Measurements from ENCODE around the gene NOXO1. TPM values are rescaled to one million over a fixed set of nuclear protein-coding genes. Genes with fewer than 3 reads are reported as not detected.
A peak's percentile ranks its signal among the peaks of the same experiment; 100 is the strongest.

Gene NOXO1
- total RNA-seq, 1 donor from 2014 or later = not detected

DNA sequence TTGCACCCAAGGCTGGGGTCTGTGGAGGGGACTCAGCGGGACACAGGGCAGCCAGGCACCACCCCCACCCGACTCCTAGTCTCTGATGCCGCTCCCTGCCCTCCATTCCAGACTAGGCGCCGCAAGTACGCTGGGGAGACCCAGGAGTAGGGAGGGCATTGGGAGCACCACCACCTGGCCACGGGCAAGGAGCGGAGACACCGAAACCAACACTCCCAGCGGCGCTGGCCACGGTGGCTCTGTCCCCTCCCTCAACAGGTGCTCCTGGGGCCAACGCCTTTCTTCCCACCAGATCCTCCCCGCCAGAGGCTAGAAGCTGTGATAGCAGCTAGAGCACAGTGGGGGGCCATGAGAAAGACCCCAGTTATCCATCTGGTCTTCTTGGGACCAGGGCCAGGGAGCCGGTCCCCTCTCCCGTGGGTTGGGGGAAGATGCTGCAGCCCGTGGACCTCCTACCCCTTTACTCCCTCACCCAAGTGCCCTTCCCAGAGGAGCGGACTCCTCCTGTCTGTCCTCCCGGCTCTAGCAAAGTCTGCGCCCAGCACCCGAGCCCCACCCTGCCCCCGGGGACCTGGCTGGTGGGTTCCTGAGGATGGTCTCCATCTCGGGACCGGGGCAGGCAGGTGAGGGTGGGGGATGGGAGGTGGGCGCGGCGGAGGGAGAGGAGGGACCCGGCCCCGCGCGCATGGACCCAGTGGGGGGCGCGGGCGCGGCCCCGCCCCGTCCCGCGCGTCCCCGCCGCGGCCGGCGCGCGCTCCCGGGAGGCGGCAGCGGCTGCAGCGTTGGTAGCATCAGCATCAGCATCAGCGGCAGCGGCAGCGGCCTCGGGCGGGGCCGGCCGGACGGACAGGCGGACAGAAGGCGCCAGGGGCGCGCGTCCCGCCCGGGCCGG, 8.2 kb upstream of the NOXO1 start, which contains the start of gene SYNGR3:
TSS of gene SYNGR3 (plus strand) at position 762 of the 892 bp plus-strand sequence. CDS start 133 bp downstream, outside the sequence.
- no peak for DNase-seq (ENCODE audit: low spot score)
- peak within 1 kb of the TSS; percentile 84 for H3K27ac Mint-ChIP-seq
- peaks cover 17% of the 10 kb centered on the region for H3K36me3 Mint-ChIP-seq (ENCODE audit: low read depth)
- peaks cover 11% of the 10 kb centered on the region for H3K27me3 Mint-ChIP-seq (ENCODE audit: insufficient read depth)
- H3K4me3 Mint-ChIP-seq = peak within 1 kb of the TSS; percentile 82
- peaks cover 26% of the 10 kb centered on the region for H3K4me1 Mint-ChIP-seq (ENCODE audit: low read depth)
- no peaks in the 10 kb centered on the region for H3K9me3 Mint-ChIP-seq
- intact Hi-C loops (cut with micrococcal nuclease) = no loop called here

GRCh38 chr16:1987198-1987597, 5.9 kb upstream of the NOXO1 start:
- H3K9me3 Mint-ChIP-seq = no peaks in the 10 kb centered on the region
- peaks cover 21% of the 10 kb centered on the region for H3K27me3 Mint-ChIP-seq (ENCODE audit: insufficient read depth)
- no peak overlapping the region for H3K4me3 Mint-ChIP-seq
- H3K36me3 Mint-ChIP-seq (ENCODE audit: low read depth) = peaks cover 14% of the 10 kb centered on the region
- peaks cover 17% of the 10 kb centered on the region for H3K4me1 Mint-ChIP-seq (ENCODE audit: low read depth)
- no peak for DNase-seq (ENCODE audit: low spot score)
- intact Hi-C loops (cut with micrococcal nuclease) = no loop called here
- H3K27ac Mint-ChIP-seq = no peak overlapping the region

GRCh38 chr16:1985466-1986150, 4.3 kb upstream of the NOXO1 start:
- no peak overlapping the region for H3K27ac Mint-ChIP-seq

DNA sequence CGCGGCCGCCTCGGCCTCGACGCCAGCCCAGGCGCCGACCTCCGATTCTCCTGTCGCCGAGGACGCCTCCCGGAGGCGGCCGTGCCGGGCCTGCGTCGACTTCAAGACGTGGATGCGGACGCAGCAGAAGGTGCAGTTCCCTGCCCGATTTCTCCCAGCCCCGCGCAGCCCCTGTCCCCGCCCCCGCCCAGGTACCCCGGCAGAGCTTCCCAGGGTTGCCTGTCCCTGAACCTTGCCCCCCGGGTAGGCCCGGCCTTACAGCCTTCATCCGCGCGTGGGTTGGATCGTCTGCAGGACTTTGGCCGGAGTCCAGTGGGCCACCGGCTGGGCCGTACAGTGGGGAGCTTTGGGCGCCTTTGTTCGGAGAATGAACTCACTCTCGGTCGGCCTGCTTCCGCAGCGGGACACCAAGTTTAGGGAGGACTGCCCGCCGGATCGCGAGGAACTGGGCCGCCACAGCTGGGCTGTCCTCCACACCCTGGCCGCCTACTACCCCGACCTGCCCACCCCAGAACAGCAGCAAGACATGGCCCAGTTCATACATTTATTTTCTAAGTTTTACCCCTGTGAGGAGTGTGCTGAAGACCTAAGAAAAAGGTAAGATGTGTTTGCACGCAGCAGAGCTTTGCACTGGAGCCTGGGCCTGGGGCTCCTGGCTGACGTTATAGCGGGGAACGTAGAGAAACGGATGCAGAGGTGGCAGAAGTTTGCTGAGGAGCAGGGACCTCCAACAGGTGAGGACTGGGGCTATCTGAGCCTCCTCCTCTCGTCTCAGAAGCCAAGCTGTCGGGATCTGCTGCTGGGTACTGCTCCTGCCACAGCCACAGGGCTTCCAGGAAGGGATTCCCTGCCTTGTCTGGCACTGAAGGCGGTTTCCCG, 3.3 kb upstream of the NOXO1 start:
- Mint-ChIP-seq H3K4me1 (ENCODE audit: low read depth) (peaks cover 8% of the 10 kb centered on the region), H3K36me3 (ENCODE audit: low read depth) (peaks cover 14% of the 10 kb centered on the region), H3K27me3 (ENCODE audit: insufficient read depth) (peaks cover 39% of the 10 kb centered on the region), H3K9me3 (no peaks in the 10 kb centered on the region), H3K4me3 (peak overlapping the region; percentile 84), H3K27ac (peak overlapping the region; percentile 29)
- intact Hi-C loops (cut with micrococcal nuclease) = loop anchor here (1.0 to 5.0 kb wide), 4 partner anchors 8 to 38 kb away; partner anchors contain the start of genes NDUFB10 and TBL3
- DNase-seq (ENCODE audit: low spot score) = no peak

More at GRCh38 chr16:1985466-1986150, 4.3 kb upstream of the NOXO1 start:
- intact Hi-C loops (cut with micrococcal nuclease) = no loop called here
- no peak for DNase-seq (ENCODE audit: low spot score)
- peak overlapping the region; percentile 84 for H3K4me3 Mint-ChIP-seq
- peaks cover 14% of the 10 kb centered on the region for H3K36me3 Mint-ChIP-seq (ENCODE audit: low read depth)
- H3K4me1 Mint-ChIP-seq (ENCODE audit: low read depth) = peaks cover 8% of the 10 kb centered on the region
- H3K9me3 Mint-ChIP-seq = no peaks in the 10 kb centered on the region
- H3K27me3 Mint-ChIP-seq (ENCODE audit: insufficient read depth) = peaks cover 32% of the 10 kb centered on the region

DNA sequence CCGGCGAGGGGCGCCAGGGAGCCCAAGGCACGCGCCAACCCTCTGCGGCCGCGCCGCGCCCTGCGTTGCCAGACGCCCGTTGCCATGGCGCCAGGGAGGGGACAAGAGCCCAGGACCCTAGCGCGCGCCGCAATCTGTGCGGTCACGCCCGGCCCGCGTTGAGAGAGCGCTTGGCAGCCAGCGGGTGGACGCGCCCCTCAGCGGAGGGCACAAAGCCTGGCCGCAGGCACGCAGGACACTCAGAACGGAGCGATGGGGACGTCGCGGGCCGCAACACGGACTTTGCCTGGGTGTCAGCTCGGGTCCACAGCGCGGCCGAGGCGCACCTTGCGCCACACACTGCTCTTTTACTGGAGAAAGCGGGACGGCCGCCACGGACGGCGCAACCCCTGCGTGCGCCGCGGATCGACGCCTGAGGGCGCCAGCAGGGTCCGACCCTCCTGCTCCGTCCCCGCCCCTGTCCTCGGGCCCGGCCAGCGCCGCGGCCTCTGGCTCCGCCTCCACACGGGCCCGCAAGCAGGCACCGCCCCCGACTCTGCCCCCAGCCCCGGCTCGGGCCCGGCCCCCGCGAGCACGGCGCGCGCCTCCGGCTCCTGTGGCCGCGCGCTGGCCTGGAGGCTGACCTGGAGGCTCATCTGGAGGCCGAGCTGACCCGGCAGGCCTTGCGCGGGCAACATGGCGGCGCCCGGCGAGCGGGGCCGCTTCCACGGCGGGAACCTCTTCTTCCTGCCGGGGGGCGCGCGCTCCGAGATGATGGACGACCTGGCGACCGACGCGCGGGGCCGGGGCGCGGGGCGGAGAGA, 2.5 kb upstream of the NOXO1 start, which contains the start of gene GFER:
TSS of gene GFER (plus strand) at position 650 of the 803 bp plus-strand sequence. CDS start at position 676, 26 bp downstream.
- Mint-ChIP-seq H3K36me3 (ENCODE audit: low read depth) (peaks cover 14% of the 10 kb centered on the region), H3K27me3 (ENCODE audit: insufficient read depth) (peaks cover 32% of the 10 kb centered on the region), H3K27ac (peak within 1 kb of the TSS; percentile 29), H3K9me3 (no peaks in the 10 kb centered on the region), H3K4me1 (ENCODE audit: low read depth) (peaks cover 4% of the 10 kb centered on the region), H3K4me3 (peak within 1 kb of the TSS; percentile 84)
- DNase-seq (ENCODE audit: low spot score) = peak; percentile 80
- intact Hi-C loops (cut with micrococcal nuclease) = loop anchor here (1.0 to 5.0 kb wide), 4 partner anchors 9 to 39 kb away; partner anchors contain the start of genes NDUFB10 and TBL3

- Mint-ChIP-seq H3K27me3 (ENCODE audit: insufficient read depth) (peaks cover 29% of the 10 kb centered on the region), H3K9me3 (no peaks in the 10 kb centered on the region), H3K27ac (peak overlapping the region; percentile 21), H3K36me3 (ENCODE audit: low read depth) (peaks cover 12% of the 10 kb centered on the region), H3K4me3 (peak overlapping the region; percentile 77), H3K4me1 (ENCODE audit: low read depth) (no peaks in the 10 kb centered on the region)
- DNase-seq (ENCODE audit: low spot score) = no peak
- intact Hi-C loops (cut with micrococcal nuclease) = loop anchor here (5.0 kb wide), 1 partner anchor 39 kb away; no protein-coding TSS in a partner anchor
Observed at GRCh38 chr16:1982991-1983543, 1.8 kb upstream of the NOXO1 start.

GRCh38 chr16:1982013-1982433, 754 bp upstream of the NOXO1 start:
- intact Hi-C loops (cut with micrococcal nuclease) = loop anchor here (5.0 kb wide), 1 partner anchor 40 kb away; no protein-coding TSS in a partner anchor
- Mint-ChIP-seq H3K4me1 (ENCODE audit: low read depth) (no peaks in the 10 kb centered on the region), H3K27ac (no peak overlapping the region), H3K4me3 (no peak overlapping the region), H3K9me3 (no peaks in the 10 kb centered on the region), H3K27me3 (ENCODE audit: insufficient read depth) (peaks cover 29% of the 10 kb centered on the region), H3K36me3 (ENCODE audit: low read depth) (peaks cover 15% of the 10 kb centered on the region)
- DNase-seq (ENCODE audit: low spot score) = no peak

DNA sequence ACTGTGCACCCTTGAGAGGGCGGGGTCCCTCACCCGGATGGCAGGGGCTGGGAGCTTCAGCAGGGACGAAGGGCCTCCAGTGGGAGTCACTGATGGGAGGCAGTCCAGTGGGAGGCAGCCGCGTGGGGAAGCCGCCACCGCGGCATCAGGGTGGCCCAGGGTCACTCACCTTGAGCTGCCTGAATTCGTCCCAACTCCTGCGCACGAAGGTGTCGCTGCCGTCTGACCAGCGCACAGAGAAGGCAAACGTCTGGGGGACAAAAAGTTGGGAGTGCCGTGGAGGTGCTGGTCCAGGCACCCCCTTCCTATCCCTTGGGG, 540 bp downstream of the NOXO1 start:
- DNase-seq (ENCODE audit: low spot score) = no peak
- Mint-ChIP-seq H3K4me3 (no peak overlapping the region), H3K27ac (no peak overlapping the region), H3K9me3 (no peaks in the 10 kb centered on the region), H3K4me1 (ENCODE audit: low read depth) (no peaks in the 10 kb centered on the region), H3K36me3 (ENCODE audit: low read depth) (peaks cover 13% of the 10 kb centered on the region), H3K27me3 (ENCODE audit: insufficient read depth) (peaks cover 29% of the 10 kb centered on the region)
- intact Hi-C loops (cut with micrococcal nuclease) = loop anchor here (5.0 kb wide), 1 partner anchor 42 kb away; no protein-coding TSS in a partner anchor

GRCh38 chr16:1980030-1980769, 1.1 kb downstream of the NOXO1 start:
- Mint-ChIP-seq H3K27ac (no peak overlapping the region), H3K27me3 (ENCODE audit: insufficient read depth) (peaks cover 29% of the 10 kb centered on the region), H3K36me3 (ENCODE audit: low read depth) (peaks cover 11% of the 10 kb centered on the region), H3K9me3 (no peaks in the 10 kb centered on the region), H3K4me3 (no peak overlapping the region), H3K4me1 (ENCODE audit: low read depth) (no peaks in the 10 kb centered on the region)
- intact Hi-C loops (cut with micrococcal nuclease) = loop anchor here (5.0 kb wide), 1 partner anchor 42 kb away; no protein-coding TSS in a partner anchor
- DNase-seq (ENCODE audit: low spot score) = no peak

DNA sequence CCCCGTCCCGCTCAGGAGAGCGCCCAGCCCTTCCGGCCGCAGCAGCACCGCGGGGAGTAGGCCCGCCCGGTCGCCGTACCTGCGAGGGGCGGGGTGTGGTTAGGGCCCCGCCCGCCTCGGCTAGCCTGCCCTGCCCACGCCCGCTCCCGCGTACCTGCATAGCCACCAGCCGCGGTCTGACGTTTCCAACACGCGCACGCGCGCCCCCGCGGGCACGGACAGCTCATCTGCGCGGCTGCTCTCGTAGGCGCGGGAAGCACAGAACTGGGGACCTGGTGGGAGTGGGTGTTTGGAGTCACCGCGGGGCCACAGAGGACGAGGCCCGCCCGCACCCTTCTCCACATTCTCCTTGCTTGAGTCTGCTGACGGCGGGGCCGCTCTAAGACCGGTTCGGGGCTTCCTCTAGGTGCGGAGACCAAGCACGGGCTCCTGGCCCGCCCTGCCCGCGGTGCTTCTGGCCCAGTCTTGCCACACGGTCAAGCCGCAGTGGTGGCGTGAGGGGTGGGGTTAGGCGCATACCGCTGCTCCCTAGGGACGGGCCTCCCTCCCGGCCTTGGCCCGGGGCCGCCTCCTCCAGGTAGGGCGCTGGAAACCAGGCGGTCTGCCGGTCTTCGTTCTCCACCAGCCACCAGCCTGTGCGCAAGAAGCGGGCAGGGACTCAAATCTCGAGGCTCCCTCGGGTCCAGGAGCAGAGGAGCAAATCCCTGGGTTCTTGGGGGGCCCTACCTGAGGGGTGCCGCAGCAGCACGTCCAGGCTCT, 1.8 kb downstream of the NOXO1 start:
- Mint-ChIP-seq H3K36me3 (ENCODE audit: low read depth) (peaks cover 12% of the 10 kb centered on the region), H3K4me3 (no peak overlapping the region), H3K9me3 (no peaks in the 10 kb centered on the region), H3K27ac (no peak overlapping the region), H3K4me1 (ENCODE audit: low read depth) (no peaks in the 10 kb centered on the region), H3K27me3 (ENCODE audit: insufficient read depth) (peaks cover 29% of the 10 kb centered on the region)
- DNase-seq (ENCODE audit: low spot score) = no peak
- intact Hi-C loops (cut with micrococcal nuclease) = loop anchor here (5.0 kb wide), 1 partner anchor 43 kb away; no protein-coding TSS in a partner anchor
